DOHH2 (cell line): Measurements from ENCODE around the gene DOCK4.

ENCODE experiments used
- EZH2phosphoT487 ChIP-seq: fragments of 200-600 bp; sonication (generic); IDR thresholded peaks from 2 replicates; pipeline ENCODE4 v1.6.1; 2017; ENCODE audit warnings: borderline replicate concordance, mild to moderate bottlenecking, antibody characterized with exemption, low read length, moderate library complexity, mixed read lengths
- TF ChIP-seq, protein P1 (sequence below): fragments of 200-600 bp; sonication (generic); IDR thresholded peaks from one replicate; pipeline ENCODE4 v1.5.1; 2014; ENCODE audit warnings: antibody characterized with exemption, mild to moderate bottlenecking, low read depth, low read length; ENCODE audit not compliant: poor library complexity, severe bottlenecking

DNA sequence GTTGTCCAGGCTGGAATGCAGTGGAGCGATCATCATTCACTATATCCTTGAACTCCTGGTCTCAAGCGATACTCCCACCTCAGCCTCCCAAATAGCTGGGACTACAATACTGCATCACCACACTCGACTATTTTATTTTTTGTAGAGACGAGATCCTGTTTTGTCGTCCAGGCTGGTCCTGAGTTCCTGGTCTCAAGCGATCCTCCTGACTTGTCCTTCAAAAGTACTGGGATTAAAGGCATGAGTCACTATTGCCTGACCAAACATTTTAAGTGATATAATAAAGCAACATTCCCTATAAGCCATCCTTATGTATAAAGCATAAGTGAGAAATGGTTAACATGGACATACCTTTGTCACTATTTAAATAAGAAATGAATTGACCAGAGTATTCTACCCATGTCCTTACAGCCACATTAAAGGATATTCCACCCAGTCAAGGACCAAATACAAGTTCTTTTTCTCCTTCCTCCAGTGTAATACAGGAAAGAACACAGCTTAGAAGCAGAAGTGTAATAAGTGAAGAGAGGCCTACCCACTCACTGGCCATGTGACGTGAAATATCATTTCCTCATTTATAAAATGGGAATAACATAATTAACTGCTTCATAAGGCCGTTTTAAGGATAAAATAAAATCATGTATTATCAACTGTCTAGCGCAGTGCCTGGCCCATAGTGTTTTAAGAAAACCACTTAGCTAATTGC, 82.0 kb downstream of the DOCK4 start:
- TF ChIP-seq, protein P1, sequence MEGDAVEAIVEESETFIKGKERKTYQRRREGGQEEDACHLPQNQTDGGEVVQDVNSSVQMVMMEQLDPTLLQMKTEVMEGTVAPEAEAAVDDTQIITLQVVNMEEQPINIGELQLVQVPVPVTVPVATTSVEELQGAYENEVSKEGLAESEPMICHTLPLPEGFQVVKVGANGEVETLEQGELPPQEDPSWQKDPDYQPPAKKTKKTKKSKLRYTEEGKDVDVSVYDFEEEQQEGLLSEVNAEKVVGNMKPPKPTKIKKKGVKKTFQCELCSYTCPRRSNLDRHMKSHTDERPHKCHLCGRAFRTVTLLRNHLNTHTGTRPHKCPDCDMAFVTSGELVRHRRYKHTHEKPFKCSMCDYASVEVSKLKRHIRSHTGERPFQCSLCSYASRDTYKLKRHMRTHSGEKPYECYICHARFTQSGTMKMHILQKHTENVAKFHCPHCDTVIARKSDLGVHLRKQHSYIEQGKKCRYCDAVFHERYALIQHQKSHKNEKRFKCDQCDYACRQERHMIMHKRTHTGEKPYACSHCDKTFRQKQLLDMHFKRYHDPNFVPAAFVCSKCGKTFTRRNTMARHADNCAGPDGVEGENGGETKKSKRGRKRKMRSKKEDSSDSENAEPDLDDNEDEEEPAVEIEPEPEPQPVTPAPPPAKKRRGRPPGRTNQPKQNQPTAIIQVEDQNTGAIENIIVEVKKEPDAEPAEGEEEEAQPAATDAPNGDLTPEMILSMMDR: no peak
- TF ChIP-seq EZH2phosphoT487: no peak
